ELF-1 (cell line): ENCODE data around the gene ZMIZ1.
"Not testable (repeated sequence)": the region's sequence is repeated elsewhere in the genome, so short reads cannot be mapped to it uniquely, and the experiment has no call there.

Experiments used
- DNase-seq: peaks from one replicate; pipeline ENCODE4 v3.0.0-alpha.2; 2016; ENCODE audit warnings: low read depth, low spot score

ZMIZ1 gene

GRCh38 chr10:79264942-79265341, 196.2 kb downstream of the ZMIZ1 start:
- DNase-seq: peak; percentile 89

- DNase-seq: no peak
Observed at GRCh38 chr10:79266084-79266483, 197.3 kb downstream of the ZMIZ1 start.

GRCh38 chr10:79266543-79267312, 198.0 kb downstream of the ZMIZ1 start:
- no peak for DNase-seq

- no peak for DNase-seq
Observed at GRCh38 chr10:79267499-79267898, 198.7 kb downstream of the ZMIZ1 start.

GRCh38 chr10:79268161-79268601, 199.4 kb downstream of the ZMIZ1 start:
- no peak for DNase-seq

GRCh38 chr10:79268742-79269141, 200.0 kb downstream of the ZMIZ1 start:
- no peak for DNase-seq

GRCh38 chr10:79269443-79269842, 200.7 kb downstream of the ZMIZ1 start:
- no peak for DNase-seq

- no peak for DNase-seq
Observed at GRCh38 chr10:79269969-79270368, 201.2 kb downstream of the ZMIZ1 start.

- no peak for DNase-seq
Observed at GRCh38 chr10:79270466-79271246, 201.9 kb downstream of the ZMIZ1 start.

GRCh38 chr10:79272353-79272752, 203.6 kb downstream of the ZMIZ1 start:
- no peak for DNase-seq

- DNase-seq: no peak
Observed at GRCh38 chr10:79273604-79274003, 204.8 kb downstream of the ZMIZ1 start.

- peak; percentile 67 for DNase-seq
Observed at GRCh38 chr10:79274279-79275104, 205.7 kb downstream of the ZMIZ1 start.

GRCh38 chr10:79275105-79275430, 206.3 kb downstream of the ZMIZ1 start:
- no peak for DNase-seq

GRCh38 chr10:79275431-79275851, 206.7 kb downstream of the ZMIZ1 start:
- no peak for DNase-seq

GRCh38 chr10:79277579-79278269, 209.0 kb downstream of the ZMIZ1 start:
- no peak for DNase-seq

- not testable (repeated sequence) for DNase-seq
Observed at GRCh38 chr10:79279047-79279446, 210.3 kb downstream of the ZMIZ1 start.

- DNase-seq: no peak
Observed at GRCh38 chr10:79280956-79281355, 212.2 kb downstream of the ZMIZ1 start.

- peak; percentile 67 for DNase-seq
Observed at GRCh38 chr10:79282388-79282787, 213.6 kb downstream of the ZMIZ1 start.

- no peak for DNase-seq
Observed at GRCh38 chr10:79283616-79284015, 214.8 kb downstream of the ZMIZ1 start.

- DNase-seq: no peak
Observed at GRCh38 chr10:79284158-79284871, 215.5 kb downstream of the ZMIZ1 start.
